B cell (primary cell): Measurements from ENCODE around the gene DNTTIP2. TPM values are rescaled to one million over a fixed set of nuclear protein-coding genes. Genes with fewer than 3 reads are reported as not detected.

ENCODE experiments used
- ATAC-seq: fragments of 200-7000 bp; cut with Tn5 transposase; one replicate; pipeline ENCODE4 v1.10.0; 2021; ENCODE audit warnings: low read depth, mild to moderate bottlenecking, moderate number of reproducible peaks, moderate library complexity
- CTCF ChIA-PET: fragments of 350-600 bp; sonication (Branson Sonifier 250); formaldehyde crosslinking; loops from one replicate; lab custom pipeline; 2021; ENCODE audit warnings: antibody characterized with exemption, inconsistent platforms; lab: Charles Lee
- POLR2A ChIA-PET: fragments of 350-600 bp; sonication (Branson Sonifier 250); formaldehyde crosslinking; loops from one replicate; lab custom pipeline; 2021; ENCODE audit warnings: antibody characterized with exemption; lab: Charles Lee
- DNase-seq: peaks from one replicate; pipeline ENCODE4 v3.0.0; 2013
- H2AFZ ChIP-seq: 2 replicates; pipeline ENCODE4 v1.6.1; 2012; ENCODE audit warnings: mild to moderate bottlenecking, low read depth, low read length; ENCODE audit not compliant: insufficient read depth, poor library complexity, severe bottlenecking
- H3K27ac ChIP-seq, 2 donors: 1 replicate in 1 of 2; 2 replicates in 1 of 2; pipeline ENCODE4 v1.5.1; 2012 to 2013; ENCODE audit warnings: low read length in 2 of 2, mild to moderate bottlenecking in 2 of 2, moderate library complexity in 1 of 2
- H3K27me3 ChIP-seq, 4 experiments: fragments of 200-600 bp in 1 of 4; sonication (generic) in 1 of 4; replicated peaks in 1 of 4; 1 replicate in 2 of 4; 2 replicates in 2 of 4; pipeline versions ENCODE4 v1.6.1 to v1.7.0; 2013 to 2016; ENCODE audit warnings: low read length in 3 of 4, mild to moderate bottlenecking in 2 of 4, mixed read lengths in 1 of 4, moderate library complexity in 1 of 4; ENCODE audit not compliant: insufficient read depth in 4 of 4, control insufficient read depth in 3 of 4; ENCODE audit errors: control extremely low read depth in 1 of 4
- H3K36me3 ChIP-seq, 2 experiments: replicated peaks in 1 of 2; 1 replicate in 1 of 2; 2 replicates in 1 of 2; pipeline versions ENCODE4 v1.6.1 to v1.7.1; 2013; ENCODE audit warnings: low read length in 1 of 2; ENCODE audit not compliant: insufficient read depth in 2 of 2, control insufficient read depth in 1 of 2; ENCODE audit errors: control extremely low read depth in 1 of 2, extremely low read depth in 1 of 2
- H3K4me1 ChIP-seq, 2 donors: fragments of 200-600 bp in 1 of 2; sonication (generic) in 1 of 2; 1 replicate in 1 of 2; 2 replicates in 1 of 2; pipeline versions ENCODE4 v1.5.1 to v1.6.1; 2013 to 2017; ENCODE audit warnings: low read length in 2 of 2; ENCODE audit not compliant: control insufficient read depth in 2 of 2, insufficient read depth in 2 of 2
- H3K4me2 ChIP-seq: replicated peaks from 2 replicates; pipeline ENCODE3; 2012; ENCODE audit warnings: mild to moderate bottlenecking, low read depth, low read length; ENCODE audit not compliant: poor library complexity, severe bottlenecking
- H3K4me3 ChIP-seq, 5 experiments: fragments of 200-600 bp in 1 of 5; sonication (generic) in 1 of 5; 1 replicate in 3 of 5; 2 replicates in 2 of 5; pipeline versions ENCODE4 v1.5.1 to v1.7.0; 2011 to 2016; ENCODE audit warnings: low read length in 4 of 5, mild to moderate bottlenecking in 4 of 5, low read depth in 2 of 5, control low read depth in 1 of 5, moderate library complexity in 1 of 5; ENCODE audit not compliant: insufficient read depth in 1 of 5; ENCODE audit errors: control extremely low read depth in 1 of 5, extremely low read depth in 1 of 5
- H3K79me2 ChIP-seq: fragments of 200-600 bp; sonication (generic); one replicate; pipeline ENCODE4 v1.6.0; 2016; ENCODE audit warnings: low read length; ENCODE audit not compliant: control insufficient read depth, insufficient read depth
- H3K9ac ChIP-seq: fragments of 200-600 bp; sonication (generic); 2 replicates; pipeline ENCODE4 v1.6.1; 2017; ENCODE audit warnings: mild to moderate bottlenecking, low read length, moderate library complexity
- H3K9me3 ChIP-seq, 3 donors: one replicate each; pipeline versions ENCODE4 v1.6.1 to v1.7.1; 2013; ENCODE audit warnings: low read length in 2 of 3; ENCODE audit not compliant: control insufficient read depth in 2 of 3, insufficient read depth in 1 of 3; ENCODE audit errors: control extremely low read depth in 1 of 3
- H4K20me1 ChIP-seq: 2 replicates; pipeline ENCODE4 v1.6.0; 2012; ENCODE audit warnings: mild to moderate bottlenecking, low read length; ENCODE audit not compliant: insufficient read depth, control insufficient read depth, poor library complexity, severe bottlenecking
- H3K27ac Mint-ChIP-seq: one replicate; pipeline ENCODE4 v1.8.0; 2021; ENCODE audit warnings: mixed read lengths
- H3K27me3 Mint-ChIP-seq: one replicate; pipeline ENCODE4 v1.8.0; 2021; ENCODE audit warnings: mixed read lengths
- H3K4me1 Mint-ChIP-seq: one replicate; pipeline ENCODE4 v1.8.0; 2021; ENCODE audit warnings: mixed read lengths
- H3K4me3 Mint-ChIP-seq: one replicate; pipeline ENCODE4 v1.8.0; 2021; ENCODE audit warnings: mixed read lengths
- H3K9me3 Mint-ChIP-seq: one replicate; pipeline ENCODE4 v1.8.0; 2022; ENCODE audit warnings: mixed read lengths; ENCODE audit not compliant: insufficient read depth
- CTCF ChIP-seq: fragments of 200-600 bp; IDR thresholded peaks from one replicate; pipeline ENCODE4 v1.8.0; 2022; ENCODE audit warnings: antibody characterized with exemption, mild to moderate bottlenecking
- EZH2 ChIP-seq: IDR thresholded peaks from 2 replicates; pipeline ENCODE4 v1.6.1; 2012; ENCODE audit warnings: borderline replicate concordance, low read depth, mild to moderate bottlenecking, moderate library complexity, low read length; ENCODE audit not compliant: insufficient read depth, poor library complexity, severe bottlenecking
- WGBS: methylation state at CpG from one replicate; pipeline ENCODE4 v1.1.5; 2013; ENCODE audit warnings: missing lambda C conversion rate; ENCODE audit not compliant: insufficient coverage; 5-methylcytosine and 5-hydroxymethylcytosine counted together
- intact Hi-C: fragments of 100-400 bp; cut with micrococcal nuclease; formaldehyde crosslinking; loops from one replicate; pipeline ENCODE4 v1.10.0; 2022
- polyA plus RNA-seq: library from polyadenylated mRNA; depleted of rRNA; stranded (reverse); fragments of >200 nt; gene quantifications from 2 replicates; pipeline ENCODE4 v1.2.3, GENCODE V29; 2012
- total RNA-seq, 2 donors: library from RNA; stranded (reverse); fragments of 120-200 nt in 1 of 2; gene quantifications; 1 replicate in 1 of 2; 2 replicates in 1 of 2; pipeline versions ENCODE4 v1.2.3 to v1.2.4, GENCODE V29; 2013 to 2022

DNTTIP2 gene
- total and polyA plus RNA-seq, 2 donors (not counting 1 experiment from before 2014, with no cell fraction given) = 13.6 to 62.1 TPM

DNA sequence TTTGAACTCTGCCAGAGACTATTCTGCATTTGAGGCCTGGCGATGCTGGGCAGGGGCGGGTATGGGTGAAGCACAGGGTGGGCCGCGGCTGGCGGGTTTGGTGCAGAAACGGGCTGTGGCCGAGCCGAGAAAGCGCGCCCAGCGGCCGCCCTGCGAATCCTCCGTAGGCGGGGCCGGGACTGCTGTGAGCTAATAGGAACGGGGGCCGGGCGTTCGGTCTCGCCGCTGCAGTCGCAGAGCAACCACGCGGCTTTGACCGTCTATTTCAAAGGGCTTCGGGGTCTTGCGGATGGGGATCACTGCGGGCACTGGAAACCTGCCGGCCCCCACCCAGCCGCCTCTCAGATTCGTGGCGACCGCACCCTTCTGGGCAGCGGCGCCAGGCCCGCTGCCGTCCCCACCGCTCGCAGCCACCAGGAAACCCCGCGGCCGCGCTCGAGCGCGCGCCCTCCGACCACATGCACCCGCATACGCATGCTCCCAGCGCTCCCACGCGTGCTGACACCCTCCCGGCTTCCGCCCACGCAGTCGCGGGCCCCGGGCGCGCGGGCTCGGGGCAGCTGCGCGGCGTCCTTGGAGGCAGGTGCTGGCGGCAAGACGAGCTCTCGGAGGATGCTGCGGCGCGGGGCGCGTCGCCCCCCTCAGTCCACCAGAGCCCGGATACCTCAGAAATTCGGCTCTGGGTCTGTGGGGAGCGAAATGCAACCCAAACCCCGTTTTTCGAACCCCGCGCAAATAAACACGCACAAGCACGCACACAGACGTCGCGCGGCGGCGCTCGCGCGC, 32.6 kb downstream of the DNTTIP2 start:
- peaks cover 4% of the 10 kb centered on the region for H3K27me3 Mint-ChIP-seq
- ATAC-seq = peak; percentile 57
- under 1% methylated on average over 93 of the region's 94 CpGs for WGBS
- peaks cover 24% of the 10 kb centered on the region for H3K4me1 Mint-ChIP-seq
- intact Hi-C loops = loop anchor here (1.0 to 5.0 kb wide), 8 partner anchors 96 to 1081 kb away; partner anchors contain the start of genes BCAR3, CCDC18, CNN3 and DIPK1A
- peak overlapping the region; percentile 45 to 90 (median 86) for H3K4me3 ChIP-seq
- ChIA-PET POLR2A (interaction anchor here (1.0 to 1.3 kb wide), 5 partner anchors 30 to 767 kb away, joined by 3 to 5 read pairs (median 4); partner anchors contain the start of genes DNTTIP2, DR1 and MTF2), CTCF (interaction anchor here (0.6 to 12.1 kb wide), 14 partner anchors 26 to 766 kb away, joined by 3 to 229 read pairs (median 5); no protein-coding TSS in a partner anchor)
- H3K36me3 ChIP-seq = no peaks in the 10 kb centered on the region
- TF ChIP-seq CTCF = no peak
- no peak for TF ChIP-seq EZH2
- peak; percentile 94 for DNase-seq
- H3K9me3 ChIP-seq = peaks cover 0 to 7% (median 0%) of the 10 kb centered on the region in 3 donors
- H2AFZ ChIP-seq = peak overlapping the region; percentile 84
- H4K20me1 ChIP-seq = no peaks in the 10 kb centered on the region
- H3K27me3 ChIP-seq = no peaks in the 10 kb centered on the region
- H3K9me3 Mint-ChIP-seq = no peaks in the 10 kb centered on the region
- H3K79me2 ChIP-seq = no peaks in the 10 kb centered on the region
- H3K4me1 ChIP-seq = peaks cover 5 to 30% of the 10 kb centered on the region in 2 donors
- H3K27ac ChIP-seq = peak overlapping the region; percentile 91 to 92
- peak overlapping the region; percentile 95 for H3K4me3 Mint-ChIP-seq
- peak overlapping the region; percentile 78 for H3K4me2 ChIP-seq
- H3K27ac Mint-ChIP-seq = peak overlapping the region; percentile 100
- peak overlapping the region; percentile 89 for H3K9ac ChIP-seq
